Measurements from ENCODE around the gene LDAH.

Gene LDAH

GRCh38 chr2:20647738-20648137 is 175.2 kb downstream of the LDAH start:
- no peak for DNase-seq (ENCODE audit: low spot score)
- in situ Hi-C loops (cut with MboI; ENCODE audit: low sequenced_read_pairs, unreplicated experiment): loop anchor here (25.0 kb wide), 2 partner anchors 410 to 510 kb away; partner anchors contain the start of gene SDC1
- no peak for TF ChIP-seq CTCF (IDR thresholded peaks at IDR 0.05; ENCODE audit: borderline replicate concordance, control extremely low read depth, extremely low read depth, insufficient read depth, missing control alignments)

GRCh38 chr2:20647211-20647610 is 175.7 kb downstream of the LDAH start:
- in situ Hi-C loops (cut with MboI; ENCODE audit: low sequenced_read_pairs, unreplicated experiment): loop anchor here (25.0 kb wide), 2 partner anchors 410 to 510 kb away; partner anchors contain the start of gene SDC1
- no peak for DNase-seq (ENCODE audit: low spot score)
- TF ChIP-seq CTCF (IDR thresholded peaks at IDR 0.05; ENCODE audit: borderline replicate concordance, control extremely low read depth, extremely low read depth, insufficient read depth, missing control alignments): no peak

GRCh38 chr2:20646446-20646845 is 176.5 kb downstream of the LDAH start:
- DNase-seq (ENCODE audit: low spot score): no peak
- TF ChIP-seq CTCF (IDR thresholded peaks at IDR 0.05; ENCODE audit: borderline replicate concordance, control extremely low read depth, extremely low read depth, insufficient read depth, missing control alignments): no peak
- in situ Hi-C loops (cut with MboI; ENCODE audit: low sequenced_read_pairs, unreplicated experiment): loop anchor here (25.0 kb wide), 2 partner anchors 409 to 509 kb away; partner anchors contain the start of gene SDC1

GRCh38 chr2:20645761-20646160 is 177.1 kb downstream of the LDAH start:
- DNase-seq (ENCODE audit: low spot score): no peak
- TF ChIP-seq CTCF (IDR thresholded peaks at IDR 0.05; ENCODE audit: borderline replicate concordance, control extremely low read depth, extremely low read depth, insufficient read depth, missing control alignments): no peak

GRCh38 chr2:20645301-20645701 is 177.6 kb downstream of the LDAH start:
- no peak for DNase-seq (ENCODE audit: low spot score)
- in situ Hi-C loops (cut with MboI; ENCODE audit: low sequenced_read_pairs, unreplicated experiment): loop anchor here (25.0 kb wide), 2 partner anchors 408 to 508 kb away; partner anchors contain the start of gene SDC1
- TF ChIP-seq CTCF (IDR thresholded peaks at IDR 0.05; ENCODE audit: borderline replicate concordance, control extremely low read depth, extremely low read depth, insufficient read depth, missing control alignments): no peak

More at GRCh38 chr2:20645761-20646160, 177.1 kb downstream of the LDAH start:
- in situ Hi-C loops (cut with MboI; ENCODE audit: low sequenced_read_pairs, unreplicated experiment): loop anchor here (25.0 kb wide), 2 partner anchors 408 to 508 kb away; partner anchors contain the start of gene SDC1

GRCh38 chr2:20643826-20644225 is 179.1 kb downstream of the LDAH start:
- TF ChIP-seq CTCF (IDR thresholded peaks at IDR 0.05; ENCODE audit: borderline replicate concordance, control extremely low read depth, extremely low read depth, insufficient read depth, missing control alignments): no peak
- no peak for DNase-seq (ENCODE audit: low spot score)
- in situ Hi-C loops (cut with MboI; ENCODE audit: low sequenced_read_pairs, unreplicated experiment): loop anchor here (5.0 to 25.0 kb wide), 3 partner anchors 202 to 507 kb away; partner anchors contain the start of gene SDC1

All from GM13976 (cell line).